Adrenal gland (tissue), 12 donors: ENCODE results near the gene ZNF665. TPM values are rescaled to one million over a fixed set of nuclear protein-coding genes. Genes with fewer than 3 reads are reported as not detected.
A peak's percentile ranks its signal among the peaks of the same experiment; 100 is the strongest.

Experiments used
- DNase-seq, 7 donors: peaks; one replicate each; pipeline ENCODE4 v3.0.0-alpha.2; 2019 to 2020
- H3K27ac ChIP-seq, 5 donors: fragments of 200-600 bp; sonication (generic) in 4 of 5; 1 replicate in 3 of 5; 2 replicates in 2 of 5; pipeline versions ENCODE4 v1.5.1 to v1.8.0; 2016 to 2020; ENCODE audit warnings: mild to moderate bottlenecking in 1 of 5
- H3K27me3 ChIP-seq: fragments of 200-600 bp; 2 replicates; pipeline ENCODE4 v1.8.0; 2021
- H3K36me3 ChIP-seq, 2 donors: fragments of 200-600 bp; replicated peaks in 1 of 2; 1 replicate in 1 of 2; 2 replicates in 1 of 2; pipeline versions ENCODE4 v1.5.1 to v1.8.0; 2018 to 2022
- H3K4me1 ChIP-seq, 2 donors: fragments of 200-600 bp; replicated peaks in 1 of 2; 1 replicate in 1 of 2; 2 replicates in 1 of 2; pipeline versions ENCODE4 v1.5.1 to v1.8.0; 2018 to 2021
- H3K4me3 ChIP-seq, 4 donors: fragments of 200-600 bp; sonication (generic) in 3 of 4; one replicate each; pipeline ENCODE4 v1.5.1; 2016 to 2018
- H3K9me3 ChIP-seq, 3 donors: fragments of 200-600 bp; sonication (generic) in 1 of 3; replicated peaks in 1 of 3; 1 replicate in 2 of 3; 2 replicates in 1 of 3; pipeline versions ENCODE4 v1.5.1 to v1.8.0; 2016 to 2021
- POLR2A ChIP-seq, 2 donors: fragments of 450-650 bp; IDR thresholded peaks; one replicate each; pipeline ENCODE4 v1.6.1; 2017; ENCODE audit warnings: antibody characterized with exemption in 2 of 2, mild to moderate bottlenecking in 2 of 2, moderate library complexity in 1 of 2
- WGBS, 4 donors: extraction: QIAGEN DNeasy Blood & Tissue Kit in 2 of 4; methylation state at CpG; one replicate each; pipeline versions ENCODE4 v1.1.5 to v1.1.7; 2013 to 2017; 5-methylcytosine and 5-hydroxymethylcytosine counted together
- intact Hi-C, 2 donors: fragments of 100-400 bp; cut with DNase I; formaldehyde crosslinking; loops; one replicate each; pipeline versions ENCODE4 v1.14.1 to v1.15.0; 2022 to 2023
- polyA plus RNA-seq, 3 donors: library from polyadenylated mRNA; stranded (reverse); fragments of 200-250 nt in 2 of 3; fragments of 350-450 nt in 1 of 3; fragmentation: Illumina TruSeq in 1 of 3; extraction: RNeasy Lipid Tissue Mini Kit (QIAGEN cat#74804) in 1 of 3; gene quantifications; one replicate each; pipeline ENCODE4 v1.2.3, GENCODE V29; 2013 to 2014
- total RNA-seq, 9 donors: library from RNA; depleted of rRNA in 4 of 9; stranded (reverse); fragments of >200 nt in 4 of 9; fragments of 120-200 nt in 1 of 9; fragmentation: NEBNext Ultra II Directional in 1 of 9; extraction: Animal tissue kit (Norgen Biotek cat#: 25700) in 1 of 9; gene quantifications; one replicate each; pipeline versions ENCODE4 v1.1.0 to v1.2.4, GENCODE V29; 2013 to 2023
- TF ChIP-seq, protein P1 (sequence below), 6 experiments: fragments of 450-650 bp in 4 of 6; fragments of 200-600 bp in 2 of 6; sonication (generic) in 1 of 6; IDR thresholded peaks; 1 replicate in 5 of 6; 2 replicates in 1 of 6; pipeline versions ENCODE4 v1.5.1 to v1.8.0; 2016 to 2021; ENCODE audit warnings: antibody characterized with exemption in 6 of 6, mild to moderate bottlenecking in 2 of 6, moderate library complexity in 1 of 6
- donor health status: healthy with polysubstance abuse.
- donor health status: Bipolar disorder and iron deficiency.
- donor health status: DM: yes; HTN: yes; CAD: no.
- donor health status: DM: no; HTN: no; CAD: no.
- donor health status: DM: no; HTN: no; CAD: no.
- donor health status: DM: yes; HTN: yes; CAD: no.

ZNF665 gene
- total and polyA plus RNA-seq, 12 donors: 1.2 to 9.3 (median 4.1) TPM

DNA sequence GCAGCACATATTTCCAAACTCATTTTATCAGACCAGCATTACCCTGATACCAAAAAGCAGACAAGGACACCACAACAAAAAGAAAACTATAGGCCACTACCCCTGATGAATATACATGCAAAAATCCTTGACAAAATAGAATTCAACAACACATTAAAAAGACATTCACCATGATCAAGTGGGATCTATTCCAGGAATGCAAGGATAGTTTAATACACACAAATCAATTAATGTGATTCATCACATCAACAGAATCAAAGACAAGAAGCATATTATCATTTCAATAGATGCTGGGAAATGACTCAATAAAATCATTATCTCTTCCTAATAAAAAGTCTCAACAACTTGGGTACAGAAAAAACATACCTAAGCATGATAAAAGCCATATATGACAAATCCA lies 45.5 kb downstream of the ZNF665 start:
- intact Hi-C loops: no loop called here
- DNase-seq: no peak
- TF ChIP-seq, protein P1, sequence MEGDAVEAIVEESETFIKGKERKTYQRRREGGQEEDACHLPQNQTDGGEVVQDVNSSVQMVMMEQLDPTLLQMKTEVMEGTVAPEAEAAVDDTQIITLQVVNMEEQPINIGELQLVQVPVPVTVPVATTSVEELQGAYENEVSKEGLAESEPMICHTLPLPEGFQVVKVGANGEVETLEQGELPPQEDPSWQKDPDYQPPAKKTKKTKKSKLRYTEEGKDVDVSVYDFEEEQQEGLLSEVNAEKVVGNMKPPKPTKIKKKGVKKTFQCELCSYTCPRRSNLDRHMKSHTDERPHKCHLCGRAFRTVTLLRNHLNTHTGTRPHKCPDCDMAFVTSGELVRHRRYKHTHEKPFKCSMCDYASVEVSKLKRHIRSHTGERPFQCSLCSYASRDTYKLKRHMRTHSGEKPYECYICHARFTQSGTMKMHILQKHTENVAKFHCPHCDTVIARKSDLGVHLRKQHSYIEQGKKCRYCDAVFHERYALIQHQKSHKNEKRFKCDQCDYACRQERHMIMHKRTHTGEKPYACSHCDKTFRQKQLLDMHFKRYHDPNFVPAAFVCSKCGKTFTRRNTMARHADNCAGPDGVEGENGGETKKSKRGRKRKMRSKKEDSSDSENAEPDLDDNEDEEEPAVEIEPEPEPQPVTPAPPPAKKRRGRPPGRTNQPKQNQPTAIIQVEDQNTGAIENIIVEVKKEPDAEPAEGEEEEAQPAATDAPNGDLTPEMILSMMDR (IDR thresholded peaks at IDR 0.05): no peak
- TF ChIP-seq POLR2A (IDR thresholded peaks at IDR 0.05): no peak
- no peak overlapping the region for H3K4me3 ChIP-seq
- H3K4me1 ChIP-seq: no peaks in the 10 kb centered on the region
- peaks cover 0 to 34% (median 7%) of the 10 kb centered on the region in 3 donors for H3K9me3 ChIP-seq
- H3K27me3 ChIP-seq: no peaks in the 10 kb centered on the region
- H3K27ac ChIP-seq: no peak overlapping the region
- peaks cover 0 to 14% of the 10 kb centered on the region in 2 donors for H3K36me3 ChIP-seq

DNA sequence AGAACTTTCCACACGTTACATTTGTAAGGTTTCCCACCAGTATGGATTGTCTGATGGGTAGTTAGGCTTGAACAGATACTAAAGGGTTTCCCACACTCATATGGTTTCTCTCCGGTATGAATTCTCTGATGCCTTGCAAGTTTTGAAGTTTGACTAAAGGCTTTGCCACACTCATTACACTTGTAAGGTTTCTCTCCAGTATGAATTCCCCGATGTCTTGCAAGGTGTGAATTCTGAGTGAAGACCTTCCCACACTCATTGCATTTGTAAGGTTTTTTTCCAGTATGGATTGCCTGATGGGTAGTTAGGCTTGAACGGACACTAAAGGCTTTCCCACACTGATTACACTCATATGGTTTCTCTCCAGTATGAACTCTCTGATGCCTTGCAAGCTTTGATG lies 52.8 kb downstream of the ZNF665 start:
- intact Hi-C loops: no loop called here
- DNase-seq: no peak
- Histone ChIP-seq H3K36me3 (no peaks in the 10 kb centered on the region), H3K27ac (no peak overlapping the region), H3K9me3 (peaks cover 0 to 39% (median 11%) of the 10 kb centered on the region in 3 donors), H3K4me1 (no peaks in the 10 kb centered on the region), H3K4me3 (no peak overlapping the region), H3K27me3 (no peaks in the 10 kb centered on the region)
- 92 to 99% (median 97%) methylated on average over 4 of the region's 4 CpGs for WGBS, 4 donors
- TF ChIP-seq, protein P1 (IDR thresholded peaks at IDR 0.05): no peak
- TF ChIP-seq POLR2A (IDR thresholded peaks at IDR 0.05): no peak

DNA sequence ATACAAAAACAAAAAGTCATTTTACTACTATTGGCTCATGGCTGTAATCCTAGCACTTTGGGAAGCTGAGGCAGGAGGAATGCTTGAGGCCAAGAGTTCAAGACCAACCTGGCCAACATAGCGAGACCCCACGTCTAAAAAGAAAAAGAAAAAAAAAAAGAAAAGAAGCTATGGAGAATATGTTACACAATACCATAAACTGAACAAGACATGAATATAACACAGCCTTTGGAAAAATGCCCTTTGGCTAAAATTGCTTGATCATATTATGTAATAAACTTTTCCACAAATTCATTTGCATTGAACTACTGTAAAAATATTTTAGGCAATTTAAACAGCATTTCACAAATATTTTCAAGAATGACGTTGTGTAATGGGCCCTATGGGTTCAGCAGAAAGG lies 56.7 kb downstream of the ZNF665 start:
- Histone ChIP-seq H3K9me3 (peaks cover 0 to 29% (median 0%) of the 10 kb centered on the region in 3 donors), H3K27ac (no peak overlapping the region), H3K36me3 (no peaks in the 10 kb centered on the region), H3K4me3 (no peak overlapping the region), H3K4me1 (peaks cover 6 to 10% of the 10 kb centered on the region in 2 donors), H3K27me3 (no peaks in the 10 kb centered on the region)
- TF ChIP-seq, protein P1 (IDR thresholded peaks at IDR 0.05): no peak
- TF ChIP-seq POLR2A (IDR thresholded peaks at IDR 0.05): no peak
- WGBS, 4 donors: 84 to 93% (median 87%) methylated on average over 3 of the region's 3 CpGs
- intact Hi-C loops: no loop called here
- no peak for DNase-seq

DNA sequence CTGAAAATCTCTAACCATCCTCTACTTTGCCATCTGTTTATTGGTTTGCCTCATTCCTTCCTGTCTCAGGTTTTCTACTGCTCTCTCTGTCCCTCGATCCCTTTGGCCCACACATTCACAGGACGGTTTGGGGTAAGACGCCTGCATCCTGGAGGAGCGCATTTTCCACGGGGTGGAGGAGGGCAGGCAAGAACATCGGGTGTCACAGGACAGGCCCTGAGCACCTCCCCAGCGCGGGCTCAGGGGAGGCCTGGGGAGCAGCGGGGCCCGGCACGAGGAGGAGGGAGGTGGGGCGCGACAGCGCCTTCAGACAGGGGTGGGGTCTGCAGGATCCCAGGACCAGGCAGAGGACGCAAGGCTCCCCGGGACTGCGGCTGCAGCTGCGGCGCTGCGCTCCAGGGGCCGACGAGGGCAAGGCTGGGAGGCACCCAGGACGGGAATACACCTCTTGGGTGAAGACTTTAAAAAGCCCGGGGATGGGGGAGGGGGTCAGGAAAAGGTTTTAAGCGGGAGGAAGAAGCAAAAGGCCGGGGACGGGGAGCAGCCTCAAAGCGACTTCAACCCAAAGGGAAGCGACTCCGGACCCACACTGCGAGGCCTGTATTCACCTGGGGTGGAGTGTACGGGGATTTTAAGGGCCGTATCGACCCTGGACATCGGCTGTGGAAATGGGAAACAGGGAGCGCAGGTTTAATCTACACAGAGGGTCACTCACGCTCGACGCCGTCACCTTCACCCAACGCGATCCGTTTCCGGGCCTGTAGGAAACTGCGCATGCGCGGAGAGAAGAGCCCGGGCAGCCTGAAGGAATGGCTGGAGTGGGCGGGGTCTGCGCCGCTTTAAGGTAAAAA lies 60.8 kb downstream of the ZNF665 start, which contains the start of gene ZNF415:
Gene ZNF415 (minus strand): TSS at position 770 of the 851 bp plus-strand sequence. CDS start 10,234 bp downstream, outside the sequence.
- Histone ChIP-seq H3K36me3 (no peaks in the 10 kb centered on the region), H3K4me1 (peaks cover 22 to 31% of the 10 kb centered on the region in 2 donors), H3K4me3 (peak within 1 kb of the TSS; percentile 23 to 73 (median 42)), H3K27ac (peak within 1 kb of the TSS; percentile 53 to 97 (median 92)), H3K27me3 (no peaks in the 10 kb centered on the region), H3K9me3 (no peaks in the 10 kb centered on the region)
- TF ChIP-seq, protein P1 (IDR thresholded peaks at IDR 0.05): no peak
- peak in 1 of 2 donors; percentile 86 for TF ChIP-seq POLR2A (IDR thresholded peaks at IDR 0.05)
- 0 to 3% (median 2%) methylated on average over 41 to 51 of the region's 51 CpGs for WGBS, 4 donors
- intact Hi-C loops: no loop called here
- peak; percentile 85 to 92 (median 91) for DNase-seq
